Hepatocyte (in vitro differentiated cells): ENCODE results near the gene AK3. TPM values are rescaled to one million over a fixed set of nuclear protein-coding genes. Genes with fewer than 3 reads are reported as not detected.

ENCODE experiments used
- DNase-seq: peaks from one replicate; pipeline ENCODE4 v3.0.0-alpha.2; 2016; ENCODE audit warnings: low spot score
- H2AFZ ChIP-seq: fragments of 200-600 bp; sonication (generic); 2 replicates; pipeline ENCODE4 v1.6.0; 2016; ENCODE audit warnings: antibody characterized with exemption, mild to moderate bottlenecking
- H3K27ac ChIP-seq: fragments of 200-600 bp; sonication (generic); 2 replicates; pipeline ENCODE4 v1.5.1; 2016; ENCODE audit warnings: mild to moderate bottlenecking
- H3K27me3 ChIP-seq: fragments of 200-600 bp; sonication (generic); 2 replicates; pipeline ENCODE4 v1.6.1; 2016
- H3K36me3 ChIP-seq: fragments of 200-600 bp; sonication (generic); replicated peaks from 2 replicates; pipeline ENCODE4 v1.5.1; 2016; ENCODE audit warnings: low read depth; ENCODE audit not compliant: insufficient read depth
- H3K4me1 ChIP-seq: fragments of 200-600 bp; sonication (generic); 2 replicates; pipeline ENCODE4 v1.5.1; 2016; ENCODE audit warnings: mild to moderate bottlenecking, moderate library complexity; ENCODE audit not compliant: insufficient read depth
- H3K4me2 ChIP-seq: fragments of 200-600 bp; sonication (generic); 2 replicates; pipeline ENCODE4 v1.6.0; 2016
- H3K4me3 ChIP-seq: fragments of 200-600 bp; sonication (generic); 2 replicates; pipeline ENCODE4 v1.5.1; 2016; ENCODE audit warnings: mild to moderate bottlenecking
- H3K79me2 ChIP-seq: fragments of 200-600 bp; sonication (generic); 2 replicates; pipeline ENCODE4 v1.6.0; 2017; ENCODE audit warnings: mild to moderate bottlenecking
- H3K9me2 ChIP-seq: fragments of 200-600 bp; sonication (generic); replicated peaks from 2 replicates; pipeline ENCODE4 v1.6.0; 2017; ENCODE audit warnings: mild to moderate bottlenecking; ENCODE audit not compliant: insufficient read depth
- H3K9me3 ChIP-seq: fragments of 200-600 bp; sonication (generic); 2 replicates; pipeline ENCODE4 v1.5.1; 2016; ENCODE audit warnings: low read depth, mild to moderate bottlenecking
- H4K20me1 ChIP-seq: fragments of 200-600 bp; sonication (generic); 2 replicates; pipeline ENCODE4 v1.6.0; 2016; ENCODE audit warnings: mild to moderate bottlenecking; ENCODE audit not compliant: insufficient read depth, poor library complexity, severe bottlenecking
- EZH2 ChIP-seq: fragments of 200-600 bp; sonication (generic); IDR thresholded peaks from 2 replicates; pipeline ENCODE4 v1.6.1; 2016; ENCODE audit warnings: antibody characterized with exemption, mild to moderate bottlenecking, borderline replicate concordance
- EZH2phosphoT487 ChIP-seq: fragments of 200-600 bp; sonication (generic); IDR thresholded peaks from one replicate; pipeline ENCODE4 v1.6.1; 2018; ENCODE audit warnings: antibody characterized with exemption, mild to moderate bottlenecking, low read depth, moderate library complexity; ENCODE audit not compliant: unreplicated experiment, severe bottlenecking
- WGBS: methylation state at CpG from one replicate; pipeline ENCODE4 v1.1.6; 2016; ENCODE audit warnings: low lambda C conversion rate; ENCODE audit errors: missing lambda C conversion rate; 5-methylcytosine and 5-hydroxymethylcytosine counted together
- polyA plus RNA-seq: library from polyadenylated mRNA; unstranded; fragments of >200 nt; fragmentation: Nextera tagmentation; extraction: Ambion mirVana; gene quantifications from 2 replicates; pipeline ENCODE4 v1.2.1, GENCODE V29; 2016
- total RNA-seq: library from RNA; depleted of rRNA; stranded (reverse); fragments of >200 nt; gene quantifications from 2 replicates; pipeline ENCODE4 v1.2.3, GENCODE V29; 2014
- TF ChIP-seq, protein P1 (sequence below): fragments of 200-600 bp; sonication (generic); IDR thresholded peaks from 2 replicates; pipeline ENCODE4 v1.5.1; 2016; ENCODE audit warnings: antibody characterized with exemption, mild to moderate bottlenecking; ENCODE audit not compliant: poor library complexity

The AK3 gene
- total RNA-seq = 121 and 141 TPM in 2 replicates
- polyA plus RNA-seq = 72.6 and 102 TPM in 2 replicates

DNA sequence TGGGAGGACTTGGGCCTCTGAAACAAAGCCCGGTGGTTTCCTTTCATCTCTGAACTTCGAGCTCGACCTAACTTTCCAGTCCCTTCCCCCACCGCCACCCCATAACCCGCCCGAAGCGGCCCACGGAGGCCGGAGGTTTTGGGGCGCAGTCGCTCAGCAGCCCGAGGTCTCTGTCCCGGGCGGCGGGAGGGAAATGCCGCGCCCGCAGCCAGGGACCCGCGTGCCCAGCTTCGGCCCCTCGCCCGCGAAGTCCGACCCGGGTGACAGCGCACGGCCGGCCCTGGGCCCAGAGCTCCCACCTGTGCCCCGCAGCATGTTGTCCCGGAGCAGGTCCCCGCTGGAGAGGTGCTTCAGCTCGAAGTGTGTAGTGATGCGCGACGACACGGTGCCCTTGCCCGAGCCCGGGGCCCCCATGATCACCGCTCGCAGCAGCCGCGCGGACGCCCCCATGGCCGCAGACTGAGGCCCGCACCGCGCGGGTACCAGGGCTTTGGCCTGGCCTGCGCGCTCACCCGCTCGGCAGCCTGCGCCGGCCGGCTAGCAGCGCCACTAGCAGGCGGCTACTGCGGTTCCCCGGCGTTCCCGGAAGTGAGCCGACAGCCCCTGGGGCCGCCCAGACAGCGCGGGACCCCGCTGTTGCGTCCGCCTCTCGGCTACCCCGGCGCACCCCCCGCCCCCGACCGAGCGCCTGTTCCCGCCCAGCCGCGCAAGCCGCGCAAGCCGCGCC is at the start of gene AK3:
TSS of gene AK3 (minus strand) at position 565 of the 727 bp plus-strand sequence. CDS start at position 450, 115 bp downstream.
- 2% methylated on average over 57 of the region's 84 CpGs for WGBS
- Histone ChIP-seq H3K9me3 (no peaks in the 10 kb centered on the region), H3K27ac (peak within 1 kb of the TSS; percentile 99), H3K4me1 (peaks cover 22% of the 10 kb centered on the region), H3K79me2 (peaks cover 44% of the 10 kb centered on the region), H3K4me2 (peak within 1 kb of the TSS; percentile 82), H4K20me1 (peaks cover 28% of the 10 kb centered on the region), H2AFZ (peak within 1 kb of the TSS; percentile 71), H3K36me3 (no peaks in the 10 kb centered on the region), H3K9me2 (no peaks in the 10 kb centered on the region), H3K4me3 (peak within 1 kb of the TSS; percentile 46), H3K27me3 (no peaks in the 10 kb centered on the region)
- TF ChIP-seq EZH2 = no peak
- TF ChIP-seq EZH2phosphoT487 = no peak
- TF ChIP-seq, protein P1, sequence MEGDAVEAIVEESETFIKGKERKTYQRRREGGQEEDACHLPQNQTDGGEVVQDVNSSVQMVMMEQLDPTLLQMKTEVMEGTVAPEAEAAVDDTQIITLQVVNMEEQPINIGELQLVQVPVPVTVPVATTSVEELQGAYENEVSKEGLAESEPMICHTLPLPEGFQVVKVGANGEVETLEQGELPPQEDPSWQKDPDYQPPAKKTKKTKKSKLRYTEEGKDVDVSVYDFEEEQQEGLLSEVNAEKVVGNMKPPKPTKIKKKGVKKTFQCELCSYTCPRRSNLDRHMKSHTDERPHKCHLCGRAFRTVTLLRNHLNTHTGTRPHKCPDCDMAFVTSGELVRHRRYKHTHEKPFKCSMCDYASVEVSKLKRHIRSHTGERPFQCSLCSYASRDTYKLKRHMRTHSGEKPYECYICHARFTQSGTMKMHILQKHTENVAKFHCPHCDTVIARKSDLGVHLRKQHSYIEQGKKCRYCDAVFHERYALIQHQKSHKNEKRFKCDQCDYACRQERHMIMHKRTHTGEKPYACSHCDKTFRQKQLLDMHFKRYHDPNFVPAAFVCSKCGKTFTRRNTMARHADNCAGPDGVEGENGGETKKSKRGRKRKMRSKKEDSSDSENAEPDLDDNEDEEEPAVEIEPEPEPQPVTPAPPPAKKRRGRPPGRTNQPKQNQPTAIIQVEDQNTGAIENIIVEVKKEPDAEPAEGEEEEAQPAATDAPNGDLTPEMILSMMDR = peak; percentile 37
- peak; percentile 96 for DNase-seq

- H3K4me3 ChIP-seq = no peak overlapping the region
- no peaks in the 10 kb centered on the region for H3K9me3 ChIP-seq
- no peaks in the 10 kb centered on the region for H3K36me3 ChIP-seq
- H2AFZ ChIP-seq = no peak overlapping the region
- WGBS = 90% methylated on average over 5 of the region's 6 CpGs
- no peak overlapping the region for H3K4me2 ChIP-seq
- no peaks in the 10 kb centered on the region for H3K4me1 ChIP-seq
- H3K27ac ChIP-seq = no peak overlapping the region
- TF ChIP-seq EZH2phosphoT487 = no peak
- TF ChIP-seq, protein P1 = no peak
- no peak for TF ChIP-seq EZH2
- no peak for DNase-seq
- peaks cover 3% of the 10 kb centered on the region for H3K79me2 ChIP-seq
- peaks cover 8% of the 10 kb centered on the region for H3K27me3 ChIP-seq
- no peaks in the 10 kb centered on the region for H4K20me1 ChIP-seq
- no peaks in the 10 kb centered on the region for H3K9me2 ChIP-seq
Measured at GRCh38 chr9:4788703-4789102, 47.7 kb upstream of the AK3 start.

DNA sequence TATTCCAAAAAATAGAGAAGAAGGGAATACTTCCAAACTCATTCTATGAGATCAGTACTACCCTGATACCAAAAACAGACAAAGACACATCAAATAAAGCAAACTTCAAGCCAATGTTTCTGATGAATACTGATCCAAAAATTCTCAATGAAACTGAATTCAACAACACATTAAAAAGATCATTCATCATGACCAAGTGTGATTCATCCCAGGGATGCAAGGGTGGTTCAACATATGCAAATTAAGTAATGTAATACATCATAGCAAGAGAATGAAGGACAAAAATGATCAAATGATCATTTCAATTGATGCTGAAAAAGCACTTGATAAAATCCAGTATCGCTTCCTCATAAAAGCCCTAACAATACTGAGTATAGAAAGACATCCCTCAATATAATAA is 46.9 kb upstream of the AK3 start:
- 95% methylated on average over 1 of the region's 1 CpG for WGBS
- no peaks in the 10 kb centered on the region for H3K9me3 ChIP-seq

More for the DNA sequence above, 46.9 kb upstream of the AK3 start:
- Histone ChIP-seq H3K4me3 (no peak overlapping the region), H3K9me2 (no peaks in the 10 kb centered on the region), H3K27ac (no peak overlapping the region), H3K4me1 (no peaks in the 10 kb centered on the region), H4K20me1 (no peaks in the 10 kb centered on the region), H3K4me2 (no peak overlapping the region), H3K36me3 (no peaks in the 10 kb centered on the region), H2AFZ (no peak overlapping the region), H3K79me2 (no peaks in the 10 kb centered on the region), H3K27me3 (peaks cover 8% of the 10 kb centered on the region)
- DNase-seq = no peak
- TF ChIP-seq EZH2phosphoT487 = no peak
- TF ChIP-seq, protein P1 = no peak
- TF ChIP-seq EZH2 = no peak
